Measurements from ENCODE around the gene AVPR1B. TPM values are rescaled to one million over a fixed set of nuclear protein-coding genes. Genes with fewer than 3 reads are reported as not detected.

The AVPR1B gene
- total RNA-seq, 3 donors from 2014 or later, result 0.72 to 1.9 (median 0.89) TPM

GRCh38 chr1:206087091-206087490, 30.1 kb downstream of the AVPR1B start:
- Histone ChIP-seq H3K36me3 (ENCODE audit: low read depth) (no peaks in the 10 kb centered on the region), H3K4me3 (no peak overlapping the region), H3K9me3 (no peaks in the 10 kb centered on the region), H3K4me1 (ENCODE audit: low read depth) (no peaks in the 10 kb centered on the region)
- DNase-seq, result no peak
- ATAC-seq, result no peak
- intact Hi-C loops (cut with DNase I, micrococcal nuclease), result no loop called here
- no peak for TF ChIP-seq CTCF (IDR thresholded peaks at IDR 0.05)

- intact Hi-C loops (cut with DNase I, micrococcal nuclease), result no loop called here
- H3K9me3 ChIP-seq, result no peaks in the 10 kb centered on the region
- H3K4me3 ChIP-seq, result no peak overlapping the region
- H3K4me1 ChIP-seq (ENCODE audit: low read depth), result no peaks in the 10 kb centered on the region
- no peak for TF ChIP-seq CTCF (IDR thresholded peaks at IDR 0.05)
- ATAC-seq (no peak), DNase-seq (no peak)
- no peaks in the 10 kb centered on the region for H3K36me3 ChIP-seq (ENCODE audit: low read depth)
Observed at GRCh38 chr1:206083750-206084149, 33.4 kb downstream of the AVPR1B start.

- TF ChIP-seq CTCF (IDR thresholded peaks at IDR 0.05), result no peak
- Histone ChIP-seq H3K9me3 (no peaks in the 10 kb centered on the region), H3K36me3 (ENCODE audit: low read depth) (no peaks in the 10 kb centered on the region), H3K4me3 (no peak overlapping the region), H3K4me1 (ENCODE audit: low read depth) (no peaks in the 10 kb centered on the region)
- ATAC-seq, result no peak
- no peak for DNase-seq
- intact Hi-C loops (cut with DNase I, micrococcal nuclease), result no loop called here
Observed at GRCh38 chr1:206082831-206083695, 34.1 kb downstream of the AVPR1B start.

- no peaks in the 10 kb centered on the region for H3K36me3 ChIP-seq (ENCODE audit: low read depth)
- H3K4me3 ChIP-seq, result no peak overlapping the region
- no peaks in the 10 kb centered on the region for H3K4me1 ChIP-seq (ENCODE audit: low read depth)
- intact Hi-C loops (cut with DNase I, micrococcal nuclease), result no loop called here
- H3K9me3 ChIP-seq, result no peaks in the 10 kb centered on the region
- DNase-seq, result no peak
- no peak for TF ChIP-seq CTCF (IDR thresholded peaks at IDR 0.05)
- no peak for ATAC-seq
Observed at GRCh38 chr1:206081856-206082255, 35.3 kb downstream of the AVPR1B start.

- ATAC-seq, result no peak
- DNase-seq, result no peak
- Histone ChIP-seq H3K4me1 (ENCODE audit: low read depth) (no peaks in the 10 kb centered on the region), H3K4me3 (no peak overlapping the region), H3K9me3 (no peaks in the 10 kb centered on the region), H3K36me3 (ENCODE audit: low read depth) (no peaks in the 10 kb centered on the region)
- intact Hi-C loops (cut with DNase I, micrococcal nuclease), result no loop called here
- no peak for TF ChIP-seq CTCF (IDR thresholded peaks at IDR 0.05)
Observed at GRCh38 chr1:206080026-206080820, 37.0 kb downstream of the AVPR1B start.

All from mucosa of descending colon (tissue), 3 donors.